Measurements from ENCODE around the gene NAA38. TPM values are rescaled to one million over a fixed set of nuclear protein-coding genes. Genes with fewer than 3 reads are reported as not detected.

The NAA38 gene
- total RNA-seq, 1 experiment from 2014 or later = 103 TPM

- no peaks in the 10 kb centered on the region for H4K20me1 ChIP-seq (ENCODE audit: insufficient read depth)
- no peak overlapping the region for H3K4me3 ChIP-seq (replicated peaks in 1 of 2; ENCODE audit: low read depth in 1 of 2, low read length in 2 of 2)
- H3K9me3 ChIP-seq (ENCODE audit: control insufficient read depth in 1 of 2, insufficient read depth in 1 of 2, low read depth in 1 of 2, low read length in 2 of 2) = no peaks in the 10 kb centered on the region
- H2AFZ ChIP-seq (ENCODE audit: low read depth, low read length, poor library complexity, severe bottlenecking) = no peak overlapping the region
- ChIA-PET POLR2A (no interaction called here), RAD21 (ENCODE audit: low non-redundant PET in 1 of 2, low total read pairs in 2 of 2, uncharacterized antibody in 2 of 2, unreplicated experiment in 2 of 2) (no interaction called here), CTCF (interaction anchor here (0.7 kb wide), 1 partner anchor 63 kb away, joined by 3 read pairs; the partner anchor contains the start of gene KDM6B)
- ATAC-seq = no peak
- no peak for DNase-seq (ENCODE audit: low read depth, low spot score)
- H3K79me2 ChIP-seq (ENCODE audit: insufficient read depth, low read length) = no peaks in the 10 kb centered on the region
- H3K4me1 ChIP-seq (ENCODE audit: control insufficient read depth in 1 of 2, insufficient read depth in 2 of 2, low read length in 2 of 2) = no peaks in the 10 kb centered on the region; a peak in 1 of 4 replicates
- H3K27ac ChIP-seq (ENCODE audit: low read depth, low read length) = no peak overlapping the region
- H3K4me2 ChIP-seq (ENCODE audit: low read length) = no peak overlapping the region
- no peak overlapping the region for H3K9ac ChIP-seq (ENCODE audit: low read length)
- no TSS peak for BruUV-seq (replicated peaks)
- no peaks in the 10 kb centered on the region for H3K27me3 ChIP-seq (ENCODE audit: insufficient read depth, low read length)
- intact Hi-C loops (cut with micrococcal nuclease) = loop anchor here (1.0 to 5.0 kb wide), 2 partner anchors 35 to 75 kb away; no protein-coding TSS in a partner anchor
- peaks cover 31 to 46% of the 10 kb centered on the region in 2 experiments; a peak in 3 of 4 replicates for H3K36me3 ChIP-seq (ENCODE audit: control insufficient read depth in 1 of 2, insufficient read depth in 2 of 2, low read length in 2 of 2)
- TF ChIP-seq YY1 (IDR thresholded peaks at IDR 0.05; ENCODE audit: extremely low read depth, insufficient replicate concordance, low read depth, low read length) (no peak), ZFX (IDR thresholded peaks at IDR 0.05) (no peak), RAD21 (IDR thresholded peaks at IDR 0.05; ENCODE audit: low read depth) (no peak), TCF7L2 (IDR thresholded peaks at IDR 0.05; ENCODE audit: borderline replicate concordance, extremely low read depth, insufficient read depth, insufficient read length) (no peak), SRF (IDR thresholded peaks at IDR 0.05; ENCODE audit: low read depth) (no peak), CBX3 (IDR thresholded peaks at IDR 0.05; ENCODE audit: low read depth) (no peak), ZBTB33 (IDR thresholded peaks at IDR 0.05; ENCODE audit: extremely low read depth, insufficient replicate concordance, low read length) (no peak), EGR1 (IDR thresholded peaks at IDR 0.05; ENCODE audit: low read depth) (no peak), ATF3 (IDR thresholded peaks at IDR 0.05) (no peak), FOSL1 (IDR thresholded peaks at IDR 0.05; ENCODE audit: low read depth) (no peak), POLR2A (IDR thresholded peaks at IDR 0.05; ENCODE audit: borderline replicate concordance, extremely low read depth, insufficient read depth, insufficient read length) (no peak), JUND (IDR thresholded peaks at IDR 0.05) (no peak), SP1 (IDR thresholded peaks at IDR 0.05; ENCODE audit: low read depth) (no peak), CTCF (IDR thresholded peaks at IDR 0.05 in 2 of 3, conservative IDR thresholded peaks at IDR 0.05 in 1 of 3; ENCODE audit: borderline replicate concordance in 1 of 3, insufficient read depth in 1 of 3, low read depth in 2 of 3, low read length in 2 of 3) (no peak)
- H3K9me2 ChIP-seq (ENCODE audit: insufficient read depth) = no peaks in the 10 kb centered on the region
Observed at GRCh38 chr17:7897090-7897489, 39.7 kb upstream of the NAA38 start.

Data from HCT116 (cell line).